A549 (cell line): ENCODE data around the gene CDC37L1.

Source experiments
- EP300 ChIP-seq, 2 experiments: fragments of >200 bp; sonication (Bioruptor Twin); formaldehyde crosslinking; IDR thresholded peaks; 2 replicates in 1 of 2; 3 replicates in 1 of 2; pipeline ENCODE4 v1.6.1; 2016 to 2017
- MAZ ChIP-seq: fragments of 150-350 bp; IDR thresholded peaks from 2 replicates; pipeline ENCODE4 v1.6.1; 2014; ENCODE audit warnings: antibody characterized with exemption, low read depth, low read length, borderline replicate concordance
- POLR2A ChIP-seq: IDR thresholded peaks from 2 replicates; pipeline ENCODE4 v1.6.1; 2012; ENCODE audit warnings: mild to moderate bottlenecking, low read length
- POLR2AphosphoS2 ChIP-seq: conservative IDR thresholded peaks from 2 replicates; pipeline ENCODE4 v1.6.1; 2012; ENCODE audit warnings: low read length, improper control_type of control experiment, inconsistent platforms
- RAD21 ChIP-seq, 2 experiments: fragments of >200 bp in 1 of 2; sonication (Bioruptor Twin) in 1 of 2; formaldehyde crosslinking in 1 of 2; IDR thresholded peaks in 1 of 2; conservative IDR thresholded peaks in 1 of 2; 2 replicates in 1 of 2; 3 replicates in 1 of 2; pipeline ENCODE4 v1.6.1; 2012 to 2018; ENCODE audit warnings: inconsistent platforms in 1 of 2
- RFX5 ChIP-seq: fragments of 450-650 bp; IDR thresholded peaks from 2 replicates; pipeline ENCODE4 v1.7.1; 2014; ENCODE audit warnings: antibody characterized with exemption, mild to moderate bottlenecking, moderate library complexity
- TF ChIP-seq, protein P1 (sequence below): fragments of >200 bp; sonication (Bioruptor Twin); formaldehyde crosslinking; IDR thresholded peaks from 3 replicates; pipeline ENCODE4 v1.5.1; 2016
- TF ChIP-seq, protein P2 (sequence below): fragments of 450-650 bp; IDR thresholded peaks from 2 replicates; pipeline ENCODE4 v1.6.1; 2014; ENCODE audit warnings: antibody characterized with exemption
- TF ChIP-seq, protein P3 (sequence below): fragments of 250-450 bp; sonication (Bioruptor Pico); IDR thresholded peaks from 2 replicates; pipeline ENCODE4 v1.5.0; 2021; ENCODE audit warnings: mild to moderate bottlenecking, moderate library complexity, borderline replicate concordance

DNA sequence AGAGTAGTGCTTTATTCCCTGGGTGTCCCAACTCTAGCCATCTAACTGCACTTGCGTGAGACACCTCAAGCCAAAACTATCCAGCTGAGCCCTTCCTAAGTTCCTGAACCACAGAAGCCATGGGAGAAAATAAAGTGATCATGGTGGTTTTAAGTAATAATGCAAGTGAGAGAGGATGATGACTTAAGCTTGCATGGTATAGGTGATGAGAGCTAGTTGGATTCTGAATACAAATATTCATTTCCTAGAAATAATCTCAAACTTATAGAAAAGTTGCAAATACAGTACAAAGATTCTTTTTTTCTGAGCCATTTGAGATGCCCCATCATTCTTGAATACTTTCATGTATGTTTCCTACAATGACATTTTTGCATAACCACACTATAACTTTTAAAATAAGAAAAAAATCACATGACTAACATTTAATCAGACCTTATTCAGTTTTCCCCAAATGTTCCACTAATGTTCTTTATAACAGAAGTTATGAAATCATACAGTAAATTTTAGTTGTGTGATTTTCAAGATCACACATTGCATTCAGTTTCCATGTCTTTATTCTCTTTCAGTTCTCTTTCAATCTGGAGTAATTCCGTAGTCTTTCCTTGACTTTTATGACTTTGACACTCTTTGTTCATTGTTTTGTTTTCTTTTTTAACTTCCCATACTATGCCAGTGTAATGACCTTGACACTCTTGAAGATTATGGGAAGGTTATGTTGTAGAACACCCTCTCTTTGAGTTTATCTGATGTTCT is 67.1 kb downstream of the CDC37L1 start:
- no peak for TF ChIP-seq POLR2A
- TF ChIP-seq RFX5: no peak
- TF ChIP-seq, protein P1, sequence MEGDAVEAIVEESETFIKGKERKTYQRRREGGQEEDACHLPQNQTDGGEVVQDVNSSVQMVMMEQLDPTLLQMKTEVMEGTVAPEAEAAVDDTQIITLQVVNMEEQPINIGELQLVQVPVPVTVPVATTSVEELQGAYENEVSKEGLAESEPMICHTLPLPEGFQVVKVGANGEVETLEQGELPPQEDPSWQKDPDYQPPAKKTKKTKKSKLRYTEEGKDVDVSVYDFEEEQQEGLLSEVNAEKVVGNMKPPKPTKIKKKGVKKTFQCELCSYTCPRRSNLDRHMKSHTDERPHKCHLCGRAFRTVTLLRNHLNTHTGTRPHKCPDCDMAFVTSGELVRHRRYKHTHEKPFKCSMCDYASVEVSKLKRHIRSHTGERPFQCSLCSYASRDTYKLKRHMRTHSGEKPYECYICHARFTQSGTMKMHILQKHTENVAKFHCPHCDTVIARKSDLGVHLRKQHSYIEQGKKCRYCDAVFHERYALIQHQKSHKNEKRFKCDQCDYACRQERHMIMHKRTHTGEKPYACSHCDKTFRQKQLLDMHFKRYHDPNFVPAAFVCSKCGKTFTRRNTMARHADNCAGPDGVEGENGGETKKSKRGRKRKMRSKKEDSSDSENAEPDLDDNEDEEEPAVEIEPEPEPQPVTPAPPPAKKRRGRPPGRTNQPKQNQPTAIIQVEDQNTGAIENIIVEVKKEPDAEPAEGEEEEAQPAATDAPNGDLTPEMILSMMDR: no peak
- TF ChIP-seq MAZ: no peak
- TF ChIP-seq, protein P2, sequence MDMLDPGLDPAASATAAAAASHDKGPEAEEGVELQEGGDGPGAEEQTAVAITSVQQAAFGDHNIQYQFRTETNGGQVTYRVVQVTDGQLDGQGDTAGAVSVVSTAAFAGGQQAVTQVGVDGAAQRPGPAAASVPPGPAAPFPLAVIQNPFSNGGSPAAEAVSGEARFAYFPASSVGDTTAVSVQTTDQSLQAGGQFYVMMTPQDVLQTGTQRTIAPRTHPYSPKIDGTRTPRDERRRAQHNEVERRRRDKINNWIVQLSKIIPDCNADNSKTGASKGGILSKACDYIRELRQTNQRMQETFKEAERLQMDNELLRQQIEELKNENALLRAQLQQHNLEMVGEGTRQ: no peak
- TF ChIP-seq, protein P3, sequence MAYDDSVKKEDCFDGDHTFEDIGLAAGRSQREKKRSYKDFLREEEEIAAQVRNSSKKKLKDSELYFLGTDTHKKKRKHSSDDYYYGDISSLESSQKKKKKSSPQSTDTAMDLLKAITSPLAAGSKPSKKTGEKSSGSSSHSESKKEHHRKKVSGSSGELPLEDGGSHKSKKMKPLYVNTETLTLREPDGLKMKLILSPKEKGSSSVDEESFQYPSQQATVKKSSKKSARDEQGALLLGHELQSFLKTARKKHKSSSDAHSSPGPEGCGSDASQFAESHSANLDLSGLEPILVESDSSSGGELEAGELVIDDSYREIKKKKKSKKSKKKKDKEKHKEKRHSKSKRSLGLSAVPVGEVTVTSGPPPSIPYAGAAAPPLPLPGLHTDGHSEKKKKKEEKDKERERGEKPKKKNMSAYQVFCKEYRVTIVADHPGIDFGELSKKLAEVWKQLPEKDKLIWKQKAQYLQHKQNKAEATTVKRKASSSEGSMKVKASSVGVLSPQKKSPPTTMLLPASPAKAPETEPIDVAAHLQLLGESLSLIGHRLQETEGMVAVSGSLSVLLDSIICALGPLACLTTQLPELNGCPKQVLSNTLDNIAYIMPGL (CRISPR knock-in tag): no peak
- TF ChIP-seq RAD21 (conservative IDR thresholded peaks at IDR 0.05 in 1 of 2, IDR thresholded peaks at IDR 0.05 in 1 of 2): no peak
- TF ChIP-seq EP300 (IDR thresholded peaks at IDR 0.05): no peak
- no peak for TF ChIP-seq POLR2AphosphoS2
